BLaER1 (cell line): ENCODE results near the gene LOXL4.

Source experiments
- H3K27ac ChIP-seq: shearing (Covaris generic); formaldehyde crosslinking; 2 replicates; pipeline ENCODE4 v1.8.1; 2022
- H3K27me3 ChIP-seq: shearing (Covaris generic); formaldehyde crosslinking; 2 replicates; pipeline ENCODE4 v1.8.1; 2022
- H3K36me3 ChIP-seq: shearing (Covaris generic); formaldehyde crosslinking; 2 replicates; pipeline ENCODE4 v1.8.1; 2022
- H3K4me1 ChIP-seq: shearing (Covaris generic); formaldehyde crosslinking; 2 replicates; pipeline ENCODE4 v1.8.1; 2022
- H3K4me2 ChIP-seq: shearing (Covaris generic); formaldehyde crosslinking; 2 replicates; pipeline ENCODE4 v1.8.1; 2022
- H3K4me3 ChIP-seq: shearing (Covaris generic); formaldehyde crosslinking; 2 replicates; pipeline ENCODE4 v1.8.1; 2022
- H3K9ac ChIP-seq: shearing (Covaris generic); formaldehyde crosslinking; 2 replicates; pipeline ENCODE4 v1.8.1; 2022
- H3K9me3 ChIP-seq: shearing (Covaris generic); formaldehyde crosslinking; 2 replicates; pipeline ENCODE4 v1.8.1; 2022
- H4K20me1 ChIP-seq: shearing (Covaris generic); formaldehyde crosslinking; 2 replicates; pipeline ENCODE4 v1.8.1; 2022
- Cebpa-rat ChIP-seq: shearing (Covaris generic); IDR thresholded peaks from 2 replicates; pipeline ENCODE4 v1.8.1; 2022

LOXL4 gene

DNA sequence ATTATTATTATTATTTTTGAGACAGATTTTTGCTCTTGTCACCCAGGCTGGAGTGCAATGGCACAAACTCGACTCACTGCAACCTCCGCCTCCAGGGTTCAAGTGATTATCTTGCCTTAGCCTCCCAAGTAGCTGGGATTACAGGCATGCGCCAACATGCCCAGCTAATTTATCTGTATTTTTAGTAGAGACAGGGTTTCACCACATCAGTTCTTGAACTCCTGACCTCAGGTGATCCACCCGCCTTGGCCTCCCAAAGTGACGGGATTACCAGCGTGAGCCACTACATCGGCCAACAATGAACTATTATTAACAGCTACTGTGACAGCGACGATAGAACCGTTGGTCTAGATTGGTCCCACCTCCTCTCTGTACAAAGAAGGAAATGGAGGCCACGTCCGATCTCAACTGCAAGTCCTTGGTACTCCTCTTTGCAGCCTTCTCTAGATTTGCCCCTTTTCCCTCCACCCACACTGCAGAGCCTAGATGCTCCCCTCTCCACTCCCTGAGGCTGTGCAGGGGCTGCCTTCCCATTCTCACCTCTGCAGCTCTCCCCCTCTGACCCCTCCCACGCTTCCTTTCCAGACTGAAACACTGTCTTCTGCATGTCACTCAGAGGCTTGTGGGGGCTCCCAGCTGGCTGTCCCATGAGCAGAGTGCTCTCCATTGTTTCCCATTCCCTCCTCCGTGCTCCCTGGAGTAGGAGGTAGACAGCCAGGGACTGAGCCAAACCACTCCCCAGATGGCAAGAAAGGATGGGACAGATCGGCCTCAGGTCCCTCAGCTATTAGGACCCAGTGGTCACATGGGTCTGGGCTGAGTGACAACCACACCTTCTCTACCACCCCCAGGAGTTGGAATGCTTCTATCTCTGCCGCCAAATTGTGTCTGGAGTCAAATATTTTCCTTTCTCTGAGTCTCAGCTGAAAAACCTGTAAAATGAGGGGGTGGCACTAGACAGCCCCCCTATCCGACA lies 2.3 kb downstream of the LOXL4 start:
- peaks cover 88% of the 10 kb centered on the region for H3K4me1 ChIP-seq
- H3K4me3 ChIP-seq: no peak overlapping the region
- peak overlapping the region; percentile 51 for H3K27ac ChIP-seq
- H3K27me3 ChIP-seq: no peaks in the 10 kb centered on the region
- H4K20me1 ChIP-seq: no peaks in the 10 kb centered on the region
- H3K36me3 ChIP-seq: no peaks in the 10 kb centered on the region
- H3K4me2 ChIP-seq: peak overlapping the region; percentile 83
- no peak for TF ChIP-seq Cebpa-rat
- no peaks in the 10 kb centered on the region; the same call in 1 of the 2 replicates for H3K9me3 ChIP-seq
- H3K9ac ChIP-seq: 0 out of 2 replicates have a peak overlapping the region, but pooled peaks have one; percentile 38

DNA sequence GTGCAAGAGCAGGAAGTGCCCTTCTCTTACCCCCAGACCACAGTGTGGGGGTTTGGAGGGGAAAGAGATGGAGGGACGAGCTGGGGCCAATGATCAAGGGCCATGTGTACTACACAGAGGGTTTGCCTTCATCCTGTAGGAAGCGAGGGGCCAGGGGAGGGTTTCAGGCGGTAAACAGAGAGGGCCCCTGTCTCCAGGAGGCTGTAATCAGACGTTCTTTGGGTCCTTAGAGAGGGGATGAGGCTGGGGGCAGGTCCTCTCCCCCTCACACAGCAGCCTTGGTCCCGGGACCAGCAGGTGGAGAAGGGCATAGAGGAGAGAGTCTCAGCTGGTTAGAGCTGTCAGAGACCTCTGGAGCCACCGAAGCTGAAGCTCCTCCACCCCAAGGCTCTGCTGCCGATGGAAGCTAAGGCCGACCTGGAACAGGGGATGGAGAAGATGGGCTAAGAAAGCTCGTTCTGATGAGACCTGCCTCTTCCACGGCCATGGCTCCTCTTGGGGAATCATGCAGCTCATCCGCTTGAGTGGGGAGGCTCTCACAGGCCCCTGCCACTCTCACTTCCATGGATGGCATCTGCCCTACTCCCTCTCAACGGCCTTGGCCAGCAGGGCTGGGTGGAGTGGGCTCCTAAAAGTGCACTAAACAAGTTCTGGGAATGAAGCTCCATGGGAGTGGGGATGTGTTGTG lies 3.5 kb downstream of the LOXL4 start:
- Histone ChIP-seq H3K27me3 (no peaks in the 10 kb centered on the region), H4K20me1 (no peaks in the 10 kb centered on the region), H3K4me1 (peaks cover 88% of the 10 kb centered on the region), H3K9ac (no peak overlapping the region), H3K36me3 (no peaks in the 10 kb centered on the region), H3K27ac (peak overlapping the region; percentile 48; the same call in 1 of the 2 replicates), H3K4me3 (no peak overlapping the region), H3K9me3 (no peaks in the 10 kb centered on the region; the same call in 1 of the 2 replicates), H3K4me2 (peak overlapping the region; percentile 83)
- TF ChIP-seq Cebpa-rat: no peak

DNA sequence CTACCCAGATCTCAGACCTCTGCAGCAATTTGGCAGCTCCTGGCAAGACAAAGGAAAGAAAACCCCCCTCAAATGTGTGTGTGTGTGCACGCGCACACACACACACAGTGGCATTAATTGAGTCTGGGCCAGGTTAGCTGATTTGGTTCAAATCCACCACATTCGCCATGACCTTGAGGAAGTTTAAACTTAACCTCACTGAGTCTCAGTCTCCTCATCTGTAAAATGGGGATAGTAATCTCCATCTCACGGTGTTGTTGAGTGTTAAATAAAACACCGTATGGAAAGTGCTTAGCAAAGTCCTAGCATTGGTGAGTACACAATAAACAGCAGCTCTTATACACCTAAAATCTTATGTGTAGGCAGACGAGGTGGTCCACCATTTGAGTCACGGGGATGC lies 4.9 kb downstream of the LOXL4 start:
- no peaks in the 10 kb centered on the region for H3K36me3 ChIP-seq
- no peaks in the 10 kb centered on the region; the same call in 1 of the 2 replicates for H3K9me3 ChIP-seq
- peak overlapping the region; percentile 64; the same call in 1 of the 2 replicates for H3K4me2 ChIP-seq
- H3K4me3 ChIP-seq: no peak overlapping the region
- TF ChIP-seq Cebpa-rat: no peak
- H3K9ac ChIP-seq: no peak overlapping the region
- H3K27ac ChIP-seq: no peak overlapping the region
- H4K20me1 ChIP-seq: no peaks in the 10 kb centered on the region
- H3K27me3 ChIP-seq: no peaks in the 10 kb centered on the region
- H3K4me1 ChIP-seq: peaks cover 90% of the 10 kb centered on the region

DNA sequence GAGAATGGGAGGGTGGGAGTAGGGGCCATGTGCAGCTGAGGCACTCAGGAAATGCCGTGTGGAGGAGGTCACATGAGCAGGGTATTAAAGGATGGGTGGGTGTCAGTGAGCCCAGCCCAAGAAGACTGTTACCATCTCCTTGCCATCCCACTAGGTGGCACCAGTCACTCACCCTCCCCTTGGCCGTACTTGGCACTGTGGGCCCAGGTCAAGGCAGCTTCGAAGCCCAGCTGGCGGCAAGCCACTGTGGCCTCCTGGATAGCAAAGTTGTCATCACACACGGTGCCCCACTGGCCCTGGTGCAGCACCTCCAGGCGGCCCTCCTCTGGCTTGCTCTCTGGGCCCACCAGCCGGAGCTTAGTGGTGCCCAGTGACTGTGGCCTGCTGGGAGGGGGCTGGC lies 5.4 kb downstream of the LOXL4 start:
- Histone ChIP-seq H3K9ac (no peak overlapping the region), H3K4me1 (peaks cover 91% of the 10 kb centered on the region), H3K27me3 (no peaks in the 10 kb centered on the region), H3K4me2 (peak overlapping the region; percentile 64), H4K20me1 (no peaks in the 10 kb centered on the region), H3K36me3 (no peaks in the 10 kb centered on the region), H3K4me3 (no peak overlapping the region), H3K9me3 (no peaks in the 10 kb centered on the region; the same call in 1 of the 2 replicates), H3K27ac (no peak overlapping the region)
- TF ChIP-seq Cebpa-rat: no peak

DNA sequence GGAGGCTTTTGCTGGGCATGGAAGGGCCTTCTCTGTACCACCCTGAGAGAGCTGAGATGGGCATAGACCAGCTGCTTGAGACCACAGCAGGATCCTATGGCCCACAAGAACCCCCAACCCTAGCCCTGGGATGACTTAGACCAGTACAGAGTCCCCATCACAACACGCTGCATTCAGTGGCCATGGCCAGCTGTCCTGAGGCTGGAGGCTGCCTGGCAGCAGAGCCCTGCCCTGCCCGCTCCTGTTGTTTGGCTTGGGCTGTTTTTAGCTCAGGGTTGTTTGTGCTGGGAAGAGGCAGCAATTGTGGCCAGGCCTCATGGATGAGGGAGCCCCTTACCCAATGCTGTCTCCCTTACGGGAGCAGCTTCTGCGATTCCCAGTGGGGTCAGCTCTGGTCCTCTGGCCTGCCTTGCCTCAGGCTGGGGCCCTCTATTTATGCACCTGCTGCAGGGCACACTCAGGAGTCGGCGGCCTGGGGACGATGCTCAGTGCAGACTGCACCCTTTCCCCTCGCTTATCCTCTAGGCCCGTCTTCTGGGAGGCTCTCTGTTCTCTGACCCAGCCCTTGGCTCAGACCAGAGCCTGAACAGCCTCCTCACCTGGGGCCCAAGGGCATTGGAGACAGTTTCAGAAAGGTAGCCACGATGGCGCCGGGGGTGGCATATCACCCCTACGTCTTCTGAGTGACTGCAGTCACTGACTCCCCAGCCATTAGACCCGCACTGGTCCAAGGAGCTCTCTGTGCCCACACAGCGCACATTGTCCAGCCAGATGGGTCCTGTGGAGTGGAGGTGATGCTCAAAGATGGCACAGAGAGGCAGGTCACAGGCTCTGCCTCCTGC lies 6.3 kb downstream of the LOXL4 start:
- TF ChIP-seq Cebpa-rat: no peak
- Histone ChIP-seq H3K4me2 (peak overlapping the region; percentile 81), H3K4me3 (no peak overlapping the region), H3K9ac (no peak overlapping the region), H3K4me1 (peaks cover 91% of the 10 kb centered on the region), H3K27me3 (no peaks in the 10 kb centered on the region), H3K9me3 (no peaks in the 10 kb centered on the region; the same call in 1 of the 2 replicates), H3K27ac (peak overlapping the region; percentile 78; the same call in 1 of the 2 replicates), H4K20me1 (no peaks in the 10 kb centered on the region), H3K36me3 (no peaks in the 10 kb centered on the region)

DNA sequence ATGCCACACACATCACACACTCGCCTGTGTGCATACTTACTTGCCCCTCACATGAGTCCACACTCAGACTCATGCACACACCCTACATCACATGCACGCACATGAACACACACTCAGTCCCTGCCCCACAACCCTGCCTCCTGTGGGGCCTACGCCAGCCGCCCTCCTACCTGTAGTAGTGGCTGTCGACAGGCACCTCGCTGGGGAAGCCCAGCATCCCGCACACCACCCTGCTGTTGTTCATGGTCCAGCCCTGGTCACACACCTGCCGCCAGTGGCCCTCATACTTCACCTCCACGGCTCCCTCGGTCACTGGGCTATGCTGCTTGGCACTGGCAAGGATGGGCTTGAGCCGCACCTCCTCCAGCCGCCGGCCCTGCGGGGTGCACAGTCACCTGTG lies 7.2 kb downstream of the LOXL4 start:
- no peak for TF ChIP-seq Cebpa-rat
- Histone ChIP-seq H4K20me1 (no peaks in the 10 kb centered on the region), H3K4me2 (peak overlapping the region; percentile 81), H3K4me3 (no peak overlapping the region), H3K4me1 (peaks cover 91% of the 10 kb centered on the region), H3K9me3 (no peaks in the 10 kb centered on the region; the same call in 1 of the 2 replicates), H3K36me3 (no peaks in the 10 kb centered on the region), H3K27me3 (no peaks in the 10 kb centered on the region), H3K9ac (peak overlapping the region; percentile 59), H3K27ac (peak overlapping the region; percentile 78)

DNA sequence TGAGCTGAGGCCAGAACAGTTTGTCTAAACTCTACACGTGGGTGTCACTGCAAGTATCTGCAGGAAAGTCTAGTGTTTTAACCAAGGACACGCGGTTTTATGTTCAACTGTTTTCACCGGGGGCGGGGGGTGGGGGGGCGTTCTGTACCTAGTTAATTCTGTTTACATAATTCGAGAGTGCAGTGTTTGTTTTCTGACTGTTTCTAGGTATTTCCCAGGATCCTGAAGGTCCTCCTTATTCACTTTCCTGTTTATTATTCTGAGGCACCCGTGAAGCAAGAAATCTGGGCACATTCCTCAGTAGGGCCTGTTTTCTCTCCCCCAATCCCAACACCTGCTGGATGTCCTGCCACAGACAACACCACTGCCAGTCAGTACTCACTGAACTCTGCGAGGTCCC lies 7.6 kb downstream of the LOXL4 start:
- no peaks in the 10 kb centered on the region for H4K20me1 ChIP-seq
- peak overlapping the region; percentile 59 for H3K9ac ChIP-seq
- H3K4me1 ChIP-seq: peaks cover 91% of the 10 kb centered on the region
- no peaks in the 10 kb centered on the region; the same call in 1 of the 2 replicates for H3K9me3 ChIP-seq
- H3K27ac ChIP-seq: peak overlapping the region; percentile 78
- no peaks in the 10 kb centered on the region for H3K36me3 ChIP-seq
- H3K4me3 ChIP-seq: no peak overlapping the region
- TF ChIP-seq Cebpa-rat: no peak
- H3K4me2 ChIP-seq: peak overlapping the region; percentile 81
- H3K27me3 ChIP-seq: no peaks in the 10 kb centered on the region

DNA sequence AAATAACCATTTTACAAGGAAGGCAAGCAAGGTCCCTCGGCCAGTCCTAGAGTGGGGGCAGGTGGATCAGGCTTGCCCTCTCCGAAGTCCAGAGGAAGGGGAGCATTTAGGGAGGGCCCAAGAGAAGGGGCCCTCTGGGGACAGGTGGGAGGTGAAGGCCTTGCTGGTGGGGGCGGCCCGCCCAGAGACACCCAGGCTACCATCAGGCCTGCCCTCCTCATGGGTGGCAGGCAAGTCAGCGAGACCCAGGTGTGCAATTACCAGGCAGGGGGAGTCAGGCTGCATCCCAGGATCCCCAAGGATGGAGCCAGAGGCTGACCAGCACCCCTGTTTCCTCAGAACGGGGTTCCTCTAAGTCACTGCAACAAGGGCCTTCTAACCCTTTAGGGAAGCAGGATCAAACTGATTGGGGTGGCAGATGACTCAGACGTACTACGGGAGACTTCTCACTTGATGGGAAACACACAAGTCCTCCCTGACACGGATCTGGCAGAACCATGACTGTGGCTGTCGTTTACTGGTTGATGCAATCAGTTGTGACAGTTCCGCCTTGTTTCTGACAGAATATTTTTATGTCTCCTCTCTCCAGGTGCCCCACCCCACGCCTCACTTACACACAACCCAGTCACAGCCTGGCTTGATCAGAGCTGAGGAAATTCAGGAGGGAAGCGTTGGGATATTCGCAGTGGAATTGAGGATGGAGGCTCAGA lies 8.2 kb downstream of the LOXL4 start:
- Histone ChIP-seq H3K4me2 (peak overlapping the region; percentile 81), H3K27ac (peak overlapping the region; percentile 78), H3K4me3 (no peak overlapping the region), H3K9ac (peak overlapping the region; percentile 59; the same call in 1 of the 2 replicates), H3K36me3 (no peaks in the 10 kb centered on the region), H3K4me1 (peaks cover 91% of the 10 kb centered on the region), H3K27me3 (no peaks in the 10 kb centered on the region), H3K9me3 (no peaks in the 10 kb centered on the region; the same call in 1 of the 2 replicates), H4K20me1 (no peaks in the 10 kb centered on the region)
- no peak for TF ChIP-seq Cebpa-rat
